Activated T-cell treated with anti-CD3 and anti-CD28 coated beads, Interleukin-2, amount 50 U/mL, for 1 hour (primary cell): ENCODE data around the gene RPS19.

Experiments used
- DNase-seq: peaks from one replicate; pipeline ENCODE4 v3.0.0-alpha.2; 2020

Gene RPS19

DNA sequence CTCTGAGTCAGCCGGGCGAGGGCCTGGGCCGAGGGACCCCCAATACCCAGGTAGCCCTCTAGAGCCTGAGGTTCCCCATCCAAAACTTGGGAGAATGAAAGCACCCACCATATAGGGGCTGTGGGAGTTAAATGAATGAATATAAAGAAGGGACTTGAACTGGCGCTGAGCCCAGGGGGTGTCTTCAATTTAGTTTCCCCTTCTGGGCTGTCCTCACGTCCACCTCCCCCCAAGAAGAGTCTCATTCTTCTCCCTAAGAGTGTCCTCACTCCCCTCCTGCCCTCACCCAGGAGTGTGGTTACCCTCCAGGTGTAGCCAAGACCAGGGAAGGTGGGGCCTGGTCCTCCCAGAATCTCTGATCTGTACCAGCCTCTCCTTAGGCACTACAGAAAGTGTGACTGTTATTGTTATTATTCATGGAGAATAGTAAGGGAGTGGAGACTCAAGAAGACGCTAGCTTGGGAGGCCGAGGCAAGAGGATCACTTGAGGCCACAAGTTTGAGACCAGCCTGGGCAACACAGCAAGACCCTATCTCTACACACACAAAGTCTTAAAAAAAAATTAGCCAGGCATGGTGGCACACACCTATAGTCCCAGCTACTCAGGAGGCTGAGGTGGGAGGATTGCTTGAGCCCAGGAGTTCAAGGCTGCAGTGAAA, 19.7 kb downstream of the RPS19 start:
- DNase-seq, result no peak

DNA sequence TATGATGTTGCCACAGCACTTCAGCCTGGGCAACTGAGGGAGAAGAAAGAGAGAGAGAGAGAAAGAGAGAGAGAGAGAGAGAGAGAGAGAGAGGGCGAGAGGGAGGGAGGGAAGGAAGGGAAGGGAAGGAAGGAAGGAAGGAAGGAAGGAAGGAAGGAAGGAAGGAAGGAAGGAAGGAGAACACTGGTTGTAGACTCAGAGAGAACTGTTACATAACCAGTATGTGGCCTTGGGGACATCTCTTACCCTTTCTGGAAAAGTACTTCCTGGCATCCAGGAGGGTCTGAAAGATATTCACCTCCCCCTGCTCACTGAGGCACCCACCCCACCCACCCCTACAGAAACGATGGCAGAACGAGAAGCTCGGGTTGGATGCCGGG, 20.3 kb downstream of the RPS19 start:
- DNase-seq, result no peak

DNA sequence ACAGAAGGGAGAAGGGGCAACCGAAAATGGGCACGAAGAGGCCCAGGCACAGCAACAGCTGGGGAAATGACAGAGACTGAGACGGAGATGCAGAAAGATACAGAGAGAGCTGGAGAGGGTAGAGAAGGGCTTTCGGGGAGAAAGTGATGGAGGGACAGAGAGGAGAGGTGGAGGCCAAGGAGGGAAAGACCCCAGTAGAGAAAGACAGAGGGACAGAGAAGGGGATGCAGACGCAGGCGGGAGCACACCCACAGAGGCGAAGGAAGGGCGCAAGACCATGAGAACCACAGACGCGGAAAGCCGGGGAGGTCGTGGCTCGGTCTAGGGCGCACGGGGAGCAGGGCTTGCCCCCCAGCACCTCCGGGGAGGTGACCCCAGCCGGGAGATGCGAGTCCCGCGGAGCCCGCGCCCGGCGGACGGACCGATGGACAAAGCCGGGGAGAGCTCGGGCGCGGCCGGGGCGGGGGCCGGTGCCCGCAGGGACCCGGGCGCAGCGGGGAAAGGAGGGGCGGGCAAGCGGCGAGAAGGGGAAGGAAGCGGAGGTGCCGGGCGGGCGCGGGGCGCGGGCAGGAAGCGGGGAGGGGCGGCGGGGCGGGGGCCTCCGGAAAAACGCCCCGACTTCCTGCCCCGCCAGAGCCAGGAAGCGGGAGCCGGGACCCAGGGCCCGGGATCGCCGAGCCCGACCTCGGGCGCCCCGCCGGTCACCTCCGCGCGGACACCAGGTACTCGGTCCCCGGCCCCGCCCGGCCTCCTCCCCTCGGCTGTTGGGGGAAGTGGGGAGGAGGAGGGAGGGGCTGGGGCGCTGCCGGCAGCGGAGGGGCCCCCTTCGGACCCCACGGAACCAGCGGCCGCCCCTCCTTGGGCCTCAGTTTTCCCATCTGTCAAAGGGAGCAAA, 22.8 kb downstream of the RPS19 start, which contains the start of gene ARHGEF1:
Gene ARHGEF1, plus strand, starts transcription at position 617 of the 895 bp plus-strand sequence. CDS start 4,899 bp downstream, outside the sequence.
- DNase-seq, result peak; percentile 72

DNA sequence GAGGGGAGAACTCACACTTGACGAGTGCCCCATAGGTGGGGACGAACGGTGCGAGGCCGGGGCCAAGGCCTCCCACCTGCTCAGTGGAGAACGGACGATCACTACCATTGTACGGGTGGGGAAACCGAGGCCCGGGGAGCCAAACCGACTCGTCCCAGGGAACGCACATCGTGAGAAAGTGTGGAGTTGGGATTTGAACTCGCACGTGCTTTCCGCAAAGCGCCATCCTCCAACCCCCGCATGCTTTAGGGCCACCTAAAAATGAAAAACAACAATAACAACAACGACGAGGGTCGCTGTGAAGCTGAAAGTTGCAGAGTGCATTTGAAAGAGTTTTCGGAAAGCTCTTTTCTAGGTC, 23.4 kb downstream of the RPS19 start:
- DNase-seq, result no peak

DNA sequence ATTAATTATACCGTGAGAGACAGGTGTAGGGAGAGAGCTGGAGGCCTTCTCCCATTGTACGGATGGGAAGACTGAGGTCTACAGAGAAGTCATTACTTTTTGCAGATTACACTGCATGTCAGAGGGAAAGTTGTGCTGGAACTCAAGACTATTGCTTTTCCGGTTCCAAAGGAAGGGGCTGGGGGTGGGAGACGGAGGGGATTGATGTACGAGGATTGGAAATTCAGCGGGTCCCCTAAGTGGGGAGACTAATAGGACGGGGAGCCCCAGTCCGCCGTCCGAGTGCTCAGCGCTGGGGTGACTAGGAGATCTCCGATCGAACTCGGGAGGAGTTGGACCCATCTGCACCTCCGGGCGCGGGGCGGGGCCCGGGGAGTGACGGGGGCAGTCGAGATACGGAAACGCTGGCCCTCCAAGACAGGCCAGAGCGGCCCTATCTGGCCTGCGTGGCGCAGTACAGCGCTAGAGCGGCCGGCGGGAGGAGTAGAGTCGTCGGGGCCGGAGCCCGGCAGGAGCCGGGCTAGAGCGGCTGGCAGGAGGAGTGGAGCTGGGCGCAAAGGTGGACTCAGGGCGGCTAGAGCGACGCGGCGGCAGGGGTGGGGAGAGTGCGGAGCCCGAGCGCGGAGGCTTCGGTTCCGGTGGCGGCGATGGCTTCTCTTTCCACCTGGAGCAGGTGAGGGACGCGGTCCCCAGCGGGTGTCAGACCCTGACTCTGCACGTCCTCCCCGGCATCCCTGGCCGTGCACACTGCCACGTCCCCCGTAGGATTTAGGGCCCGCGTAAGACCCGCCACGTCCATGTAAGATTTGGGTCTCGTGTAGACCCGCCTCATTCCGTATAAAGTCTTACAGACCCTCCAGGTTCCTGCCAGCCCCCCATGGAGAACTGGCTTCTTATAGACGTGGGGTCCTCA, 24.0 kb downstream of the RPS19 start:
- peak; percentile 89 for DNase-seq

- peak; percentile 59 for DNase-seq
These were observed 27.0 kb downstream of the RPS19 start for GRCh38 chr19:41886761-41887710.

DNA sequence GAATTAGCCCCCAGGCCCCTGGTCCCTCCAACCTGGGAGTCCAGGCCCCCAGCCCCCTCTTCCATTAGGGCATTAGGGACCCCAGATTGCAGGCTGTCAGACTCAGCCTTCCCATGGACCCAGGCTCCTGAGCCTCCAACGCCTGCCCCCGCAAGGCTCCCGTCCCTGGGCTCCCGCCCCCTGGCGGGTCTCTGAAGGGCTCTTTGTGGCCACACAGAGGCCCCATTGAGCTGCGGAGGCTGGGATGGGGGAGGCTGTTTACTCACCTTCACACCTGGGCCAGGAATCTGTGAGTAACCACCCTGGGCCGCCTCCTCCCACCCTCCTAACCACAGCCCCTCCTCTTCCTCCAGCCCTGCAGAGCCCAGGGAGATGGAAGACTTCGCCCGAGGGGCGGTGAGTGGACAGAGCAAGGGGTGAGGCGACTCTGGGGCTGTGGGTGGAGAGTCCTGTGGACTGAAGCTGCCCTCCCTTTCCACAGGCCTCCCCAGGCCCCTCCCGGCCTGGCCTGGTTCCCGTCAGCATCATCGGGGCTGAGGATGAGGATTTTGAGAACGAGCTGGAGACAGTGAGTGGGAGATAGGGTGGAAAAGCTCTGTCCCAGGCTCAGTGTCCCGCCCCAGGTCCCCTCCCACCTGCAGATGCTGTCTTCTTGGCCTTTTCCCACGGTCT, 27.8 kb downstream of the RPS19 start:
- DNase-seq, result peak; percentile 90

DNA sequence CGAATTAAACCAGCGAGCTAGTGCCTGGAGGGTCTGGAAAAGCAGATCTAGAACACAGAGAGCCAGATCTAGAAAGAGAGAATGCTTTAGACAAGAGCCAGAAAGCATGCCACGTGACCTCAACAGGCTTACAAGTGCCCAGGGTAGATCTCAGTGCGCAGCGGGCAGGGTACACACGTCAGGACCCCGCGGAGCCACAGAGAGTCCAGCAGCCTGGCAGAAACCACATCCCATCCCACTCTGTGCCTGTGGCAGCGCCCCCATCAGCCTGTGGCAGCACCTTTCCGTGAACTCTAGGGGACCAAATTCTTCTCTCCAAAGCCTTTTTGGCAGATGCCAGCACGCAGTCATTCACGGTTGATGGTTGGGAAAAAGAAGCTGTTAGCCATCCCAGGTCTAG, 28.9 kb downstream of the RPS19 start:
- DNase-seq, result no peak

DNA sequence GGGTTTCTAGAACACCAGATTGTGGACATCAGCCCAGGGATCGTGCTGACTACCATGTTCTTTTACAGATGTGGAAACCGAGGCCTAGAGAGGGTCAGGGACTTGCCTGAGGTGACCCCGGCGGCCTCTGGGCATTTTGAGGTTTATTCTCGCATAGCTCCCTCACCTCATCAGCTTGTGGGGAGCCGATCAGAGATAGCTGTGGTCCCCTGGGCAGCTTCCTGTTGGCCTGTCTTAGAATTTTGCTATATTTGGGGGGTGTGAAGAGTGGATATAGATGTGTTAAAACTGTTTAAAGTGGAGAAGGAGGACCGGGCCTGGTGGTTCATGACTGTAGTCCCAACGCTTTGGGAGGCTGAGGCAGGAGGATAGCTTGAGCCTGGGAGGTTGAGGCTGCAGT, 29.8 kb downstream of the RPS19 start:
- DNase-seq, result no peak

- no peak for DNase-seq
These were observed 30.9 kb downstream of the RPS19 start for GRCh38 chr19:41890936-41891335.

- DNase-seq, result no peak
These were observed 32.3 kb downstream of the RPS19 start for GRCh38 chr19:41892173-41892902.

DNA sequence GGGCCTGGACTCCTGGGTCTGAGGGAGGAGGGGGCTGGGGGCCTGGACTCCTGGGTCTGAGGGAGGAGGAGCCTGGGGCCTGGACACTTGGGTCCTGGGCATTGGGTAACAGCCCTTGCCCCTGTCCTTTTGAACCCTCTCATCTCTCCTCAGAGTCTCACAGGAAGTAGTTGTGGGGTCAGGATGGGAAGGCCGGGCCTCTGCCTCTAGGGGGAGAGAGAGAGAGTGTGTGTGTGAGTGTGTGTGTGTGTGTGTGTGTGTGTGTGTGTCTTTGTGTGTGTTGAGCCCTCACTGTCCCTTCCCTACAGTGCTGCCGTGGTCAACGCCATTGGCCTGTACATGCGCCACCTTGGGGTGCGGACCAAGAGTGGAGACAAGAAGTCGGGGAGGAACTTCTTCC, 33.8 kb downstream of the RPS19 start:
- DNase-seq, result no peak

GRCh38 chr19:41894350-41894749, 34.3 kb downstream of the RPS19 start:
- DNase-seq, result no peak

GRCh38 chr19:41895745-41896580, 35.9 kb downstream of the RPS19 start:
- no peak for DNase-seq

- DNase-seq, result no peak
These were observed 36.5 kb downstream of the RPS19 start for GRCh38 chr19:41896581-41896942.

DNA sequence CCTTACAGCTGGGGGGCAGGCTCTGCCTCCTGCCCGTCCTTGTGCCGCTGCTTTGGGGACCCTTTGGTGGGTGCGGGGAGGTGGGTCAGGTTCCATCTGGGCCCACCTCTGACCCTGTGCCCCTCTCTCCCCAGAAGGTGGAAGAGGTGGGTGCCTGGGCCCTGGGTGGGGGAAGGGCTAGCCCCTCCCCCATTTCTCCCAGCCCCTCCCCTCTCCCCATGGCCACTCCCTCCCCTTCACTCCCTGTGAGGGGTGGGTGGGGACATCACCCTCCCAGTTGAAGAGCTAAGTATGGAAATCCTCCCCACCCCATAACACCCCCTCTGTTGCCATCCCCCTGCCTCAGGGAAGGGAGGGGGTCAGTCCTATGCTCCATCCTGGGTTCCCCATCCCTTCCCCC, 37.1 kb downstream of the RPS19 start:
- DNase-seq, result no peak

DNA sequence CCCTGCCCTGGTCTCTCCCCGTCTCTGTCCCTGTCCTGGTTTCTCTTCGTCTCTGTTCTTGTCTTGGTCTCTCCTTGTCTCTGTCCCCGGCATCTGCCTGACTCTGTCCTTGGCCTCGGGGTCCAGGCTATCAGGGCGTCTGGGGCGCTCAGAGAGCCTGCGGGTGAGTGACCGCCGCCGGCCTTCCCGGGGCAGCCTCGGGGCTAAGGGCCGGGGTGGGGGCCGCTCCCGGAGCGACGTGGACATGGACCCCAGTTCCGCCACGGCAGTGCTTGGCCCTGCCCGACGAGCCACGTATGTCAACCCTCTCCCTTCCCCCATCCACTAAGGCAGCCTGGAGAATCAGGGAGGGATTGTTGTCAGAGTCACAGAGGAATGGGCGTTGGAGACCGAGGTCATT, 37.8 kb downstream of the RPS19 start:
- DNase-seq, result no peak

DNA sequence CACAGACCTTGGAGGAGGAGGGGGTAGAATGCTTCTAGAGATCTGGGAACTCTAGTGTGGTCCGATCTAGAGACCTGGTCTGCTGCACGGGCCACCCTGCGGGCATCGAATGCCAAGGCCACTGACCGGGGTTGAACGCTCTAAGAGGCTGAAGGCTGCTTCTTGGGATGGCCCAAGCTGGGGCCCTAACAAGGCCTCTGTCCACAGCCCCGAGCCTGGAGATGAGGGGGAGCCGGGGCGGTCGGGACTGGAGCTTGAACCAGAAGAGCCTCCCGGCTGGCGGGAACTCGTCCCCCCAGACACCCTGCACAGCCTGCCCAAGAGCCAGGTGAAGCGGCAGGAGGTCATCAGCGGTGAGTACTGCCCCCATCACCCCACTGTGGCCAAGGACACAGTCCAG, 38.2 kb downstream of the RPS19 start:
- DNase-seq, result no peak

GRCh38 chr19:41901707-41902360, 41.8 kb downstream of the RPS19 start:
- no peak for DNase-seq
